Activated CD8-positive, alpha-beta T cell treated with anti-CD3 and anti-CD28 coated beads for 36 hours (primary cell): ENCODE data around the gene ADAMTS9. TPM values are rescaled to one million over a fixed set of nuclear protein-coding genes. Genes with fewer than 3 reads are reported as not detected.

Source experiments
- ATAC-seq: fragments of 200-7000 bp; cut with Tn5 transposase; one replicate; pipeline ENCODE4 v1.10.0; 2021; ENCODE audit warnings: mild to moderate bottlenecking, moderate library complexity
- CTCF ChIA-PET: fragments of 350-600 bp; sonication (Branson Sonifier 250); formaldehyde crosslinking; loops from one replicate; lab custom pipeline; 2021; ENCODE audit warnings: antibody characterized with exemption; lab: Charles Lee
- POLR2A ChIA-PET: fragments of 350-600 bp; sonication (Branson Sonifier 250); formaldehyde crosslinking; loops from one replicate; lab custom pipeline; 2021; ENCODE audit warnings: antibody characterized with exemption; lab: Charles Lee
- DNase-seq: peaks from one replicate; pipeline ENCODE4 v3.0.0-alpha.2; 2020
- H3K27ac Mint-ChIP-seq: one replicate; pipeline ENCODE4 v1.8.0; 2021; ENCODE audit warnings: mild to moderate bottlenecking, mixed read lengths
- H3K27me3 Mint-ChIP-seq: one replicate; pipeline ENCODE4 v1.8.0; 2021; ENCODE audit warnings: mixed read lengths
- H3K36me3 Mint-ChIP-seq: one replicate; pipeline ENCODE4 v1.8.0; 2021; ENCODE audit warnings: low read depth, mixed read lengths
- H3K4me1 Mint-ChIP-seq: one replicate; pipeline ENCODE4 v1.8.0; 2021; ENCODE audit warnings: low read depth, mixed read lengths
- H3K4me3 Mint-ChIP-seq: one replicate; pipeline ENCODE4 v1.8.0; 2021; ENCODE audit warnings: mild to moderate bottlenecking, moderate library complexity, mixed read lengths
- H3K9me3 Mint-ChIP-seq: one replicate; pipeline ENCODE4 v1.8.0; 2021; ENCODE audit warnings: mixed read lengths
- CTCF ChIP-seq: fragments of 200-600 bp; IDR thresholded peaks from one replicate; pipeline ENCODE4 v1.8.0; 2022; ENCODE audit warnings: antibody characterized with exemption, mild to moderate bottlenecking
- intact Hi-C: fragments of 100-400 bp; cut with micrococcal nuclease; formaldehyde crosslinking; loops from one replicate; pipeline ENCODE4 v1.10.0; 2022
- total RNA-seq, 2 experiments: library from RNA; stranded (reverse); gene quantifications; one replicate each; pipeline ENCODE4 v1.2.3, GENCODE V29; 2021

The ADAMTS9 gene
- total RNA-seq, 2 experiments from 2014 or later = not detected

- POLR2A ChIA-PET = no interaction called here
- Mint-ChIP-seq H3K4me1 (no peaks in the 10 kb centered on the region), H3K27ac (no peak overlapping the region), H3K4me3 (no peak overlapping the region), H3K9me3 (no peaks in the 10 kb centered on the region), H3K36me3 (no peaks in the 10 kb centered on the region), H3K27me3 (peaks cover 2% of the 10 kb centered on the region)
- ATAC-seq (no peak), DNase-seq (no peak)
- no peak for TF ChIP-seq CTCF
- intact Hi-C loops = no loop called here
- CTCF ChIA-PET = no interaction called here
These were observed 146.0 kb downstream of the ADAMTS9 start for GRCh38 chr3:64541803-64542202.

GRCh38 chr3:64539451-64540196 lies 148.2 kb downstream of the ADAMTS9 start:
- Mint-ChIP-seq H3K36me3 (no peaks in the 10 kb centered on the region), H3K27ac (no peak overlapping the region), H3K4me3 (no peak overlapping the region), H3K27me3 (peaks cover 5% of the 10 kb centered on the region), H3K4me1 (no peaks in the 10 kb centered on the region), H3K9me3 (no peaks in the 10 kb centered on the region)
- CTCF ChIA-PET = no interaction called here
- DNase-seq (no peak), ATAC-seq (no peak)
- intact Hi-C loops = no loop called here
- POLR2A ChIA-PET = no interaction called here
- TF ChIP-seq CTCF = no peak

GRCh38 chr3:64536166-64536565 lies 151.6 kb downstream of the ADAMTS9 start:
- Mint-ChIP-seq H3K4me3 (no peak overlapping the region), H3K27ac (no peak overlapping the region), H3K27me3 (peaks cover 10% of the 10 kb centered on the region), H3K36me3 (no peaks in the 10 kb centered on the region), H3K4me1 (no peaks in the 10 kb centered on the region), H3K9me3 (no peaks in the 10 kb centered on the region)
- ChIA-PET POLR2A (no interaction called here), CTCF (no interaction called here)
- ATAC-seq (no peak), DNase-seq (no peak)
- intact Hi-C loops = no loop called here
- no peak for TF ChIP-seq CTCF

GRCh38 chr3:64533617-64534317 lies 154.0 kb downstream of the ADAMTS9 start:
- Mint-ChIP-seq H3K4me1 (no peaks in the 10 kb centered on the region), H3K36me3 (no peaks in the 10 kb centered on the region), H3K9me3 (no peaks in the 10 kb centered on the region), H3K4me3 (no peak overlapping the region), H3K27me3 (peaks cover 19% of the 10 kb centered on the region), H3K27ac (no peak overlapping the region)
- ChIA-PET CTCF (interaction anchor here (0.7 to 2.0 kb wide), 9 partner anchors 10 to 1217 kb away, joined by 3 to 8 read pairs (median 3); no protein-coding TSS in a partner anchor), POLR2A (no interaction called here)
- peak; percentile 89 for ATAC-seq
- DNase-seq = peak; percentile 71
- intact Hi-C loops = loop anchor here (5.0 kb wide), 1 partner anchor 1199 kb away; no protein-coding TSS in a partner anchor
- peak; percentile 63 for TF ChIP-seq CTCF
